HG03565 (cell line): ENCODE measurements around the gene C11orf52.
A peak's percentile ranks its signal among the peaks of the same experiment; 100 is the strongest.

Source experiments
- ATAC-seq: cut with Tn5 transposase; IDR thresholded peaks from one replicate; pipeline ENCODE4 v1.9.1; 2021; ENCODE audit warnings: mild to moderate bottlenecking, moderate library complexity; ENCODE audit not compliant: unreplicated experiment

C11orf52 gene

DNA sequence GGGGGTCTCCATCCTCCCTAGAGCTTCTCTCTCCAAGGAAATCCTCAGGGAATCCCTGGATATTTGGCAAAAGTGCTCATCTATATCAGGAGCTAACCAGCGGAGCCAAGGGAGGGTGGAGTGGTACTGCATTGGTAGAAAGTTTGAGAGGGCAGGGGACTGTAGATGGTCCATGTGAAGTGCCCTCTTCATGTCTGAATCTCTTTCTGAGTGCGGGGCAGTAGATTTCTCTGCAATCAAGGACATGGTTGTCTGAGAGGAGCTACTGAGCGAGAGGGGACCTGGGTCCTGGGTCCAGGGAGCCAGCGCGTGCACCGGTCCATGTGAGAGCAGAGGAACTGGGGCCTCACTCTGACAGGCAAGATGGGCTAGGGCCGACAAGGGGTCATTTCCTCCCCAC, 19.1 kb downstream of the C11orf52 start:
- no peak for ATAC-seq

DNA sequence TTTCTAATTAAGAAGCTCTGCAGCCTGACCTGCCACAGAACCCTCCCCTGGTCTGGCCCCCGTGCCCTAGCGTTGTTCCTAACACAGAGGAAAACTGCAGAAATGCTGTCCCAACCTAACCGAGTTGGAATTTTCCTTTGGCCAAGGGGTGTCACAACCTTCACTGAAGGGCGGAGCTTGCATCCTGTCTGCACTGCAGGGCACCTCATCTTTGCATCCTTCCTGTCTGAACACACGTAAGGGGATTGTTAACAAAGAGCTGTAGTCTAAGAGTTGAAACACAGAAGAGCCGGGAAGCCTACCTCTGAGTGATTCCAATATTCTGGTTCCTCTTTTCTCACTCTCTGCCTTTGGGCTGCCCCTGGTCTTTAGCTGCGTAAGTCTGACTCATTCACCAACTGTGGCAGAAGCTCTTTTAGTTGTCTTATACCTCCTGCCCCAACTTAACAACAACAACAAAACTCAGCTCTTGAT, 20.0 kb downstream of the C11orf52 start:
- peak; percentile 88 for ATAC-seq

DNA sequence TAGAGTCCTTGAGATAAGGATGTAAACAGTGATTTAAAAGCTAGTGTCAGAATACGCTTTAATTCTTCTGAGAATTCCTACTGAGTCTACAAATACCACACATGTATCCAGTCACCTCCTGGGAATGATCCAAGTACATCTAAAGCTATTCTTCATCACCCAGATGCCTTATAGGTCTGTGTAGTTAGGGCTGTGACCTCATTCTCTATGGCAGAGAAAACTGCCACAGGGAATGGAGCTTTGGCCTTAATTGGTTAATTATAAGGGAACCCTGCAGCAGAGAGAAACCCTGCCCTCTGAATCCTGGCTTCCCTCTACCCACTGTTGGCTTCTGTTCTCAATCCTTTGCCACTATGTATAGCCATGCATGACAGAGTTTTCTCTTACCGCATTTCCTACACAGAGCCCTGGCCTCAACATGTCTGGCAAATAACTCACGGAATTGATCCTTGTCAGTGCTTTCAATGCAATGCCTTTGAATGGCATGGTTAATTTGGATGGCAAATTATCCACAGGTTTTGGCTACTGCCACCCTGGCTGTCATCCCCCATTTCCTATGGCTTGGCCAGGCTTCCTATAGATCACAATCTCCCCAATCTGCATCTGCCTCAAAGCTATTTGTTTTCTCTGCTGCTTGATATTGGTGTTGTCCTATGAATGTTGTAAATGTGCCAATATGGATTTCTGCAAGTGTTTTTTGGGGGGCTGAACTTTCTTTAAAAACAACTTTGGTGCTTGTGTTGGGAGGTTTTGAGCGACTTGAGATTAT, 21.3 kb downstream of the C11orf52 start:
- ATAC-seq: no peak

DNA sequence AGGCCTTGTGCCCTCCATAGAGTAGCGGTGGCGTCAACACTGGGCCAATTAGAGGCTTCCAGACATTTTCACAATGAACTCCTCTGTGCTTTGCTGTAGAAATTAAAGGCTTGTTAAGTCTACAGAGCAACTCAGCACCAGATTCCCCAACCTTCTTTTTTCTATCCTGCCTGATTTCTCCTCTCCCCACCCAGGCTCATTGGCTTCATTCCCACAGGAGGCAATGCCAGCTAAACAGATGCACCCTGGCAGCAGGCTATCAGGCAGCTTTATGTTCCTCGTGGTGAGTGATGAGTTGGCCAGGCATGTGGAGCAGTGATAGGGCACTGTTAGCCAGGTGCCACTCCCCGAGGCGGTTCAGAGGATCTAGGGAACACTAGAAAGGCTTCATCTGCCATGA, 23.2 kb downstream of the C11orf52 start:
- no peak for ATAC-seq

DNA sequence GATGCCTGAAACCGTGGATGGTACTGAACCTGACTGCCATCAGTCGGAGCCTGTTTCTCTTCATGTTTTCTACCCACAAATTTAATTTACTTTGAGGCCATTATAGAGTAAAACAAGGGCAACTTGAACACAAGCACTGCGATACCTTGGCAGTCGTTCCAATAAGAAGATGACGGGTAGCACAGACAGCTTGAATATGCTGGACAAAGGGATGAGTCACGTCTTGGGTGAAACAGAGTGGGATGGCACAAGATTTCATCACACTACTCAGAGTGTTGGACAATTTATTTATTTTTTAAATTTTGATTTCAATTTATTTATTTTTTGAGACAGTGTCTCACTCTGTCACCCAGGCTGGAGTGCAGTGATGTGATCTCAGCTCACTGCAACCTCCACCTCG, 24.1 kb downstream of the C11orf52 start:
- no peak for ATAC-seq

DNA sequence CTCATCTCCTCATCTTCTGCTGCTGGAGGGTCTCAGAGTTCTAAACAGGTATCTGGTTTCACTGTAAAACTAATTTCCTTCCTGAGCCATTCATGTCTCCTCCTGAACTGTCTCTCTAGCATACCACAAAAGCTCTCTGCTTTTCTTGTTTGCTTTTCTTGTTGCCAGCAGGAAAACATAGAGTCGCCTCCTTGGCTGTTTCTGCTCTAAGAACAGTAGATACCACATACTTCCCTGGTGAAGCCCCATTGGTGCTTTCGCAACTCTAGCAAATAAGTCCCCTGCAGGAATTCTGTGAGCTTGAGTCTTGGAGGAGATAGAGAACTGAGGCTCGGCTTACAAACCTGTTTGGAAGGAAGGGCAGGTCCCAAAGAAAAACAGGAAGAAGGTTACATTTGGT, 25.4 kb downstream of the C11orf52 start:
- ATAC-seq: no peak

DNA sequence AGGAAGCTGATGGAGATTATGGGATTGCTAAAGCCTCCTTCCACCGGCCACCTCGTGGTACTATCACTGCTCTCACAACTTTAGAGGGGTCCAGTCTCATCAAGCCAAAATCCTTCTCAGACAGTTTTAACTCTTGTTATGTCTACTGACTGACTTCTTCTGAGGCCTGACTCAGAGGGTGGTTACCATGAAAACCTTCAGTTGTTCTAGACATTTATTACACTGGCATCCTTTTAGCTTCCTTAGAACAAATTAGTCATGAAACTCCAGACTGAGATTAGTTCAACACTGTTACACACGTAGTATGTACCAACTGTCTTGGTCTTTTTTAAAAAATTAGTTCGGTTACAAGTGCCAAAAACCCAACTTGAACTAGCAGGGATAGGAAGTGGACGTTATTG, 25.9 kb downstream of the C11orf52 start:
- no peak for ATAC-seq

DNA sequence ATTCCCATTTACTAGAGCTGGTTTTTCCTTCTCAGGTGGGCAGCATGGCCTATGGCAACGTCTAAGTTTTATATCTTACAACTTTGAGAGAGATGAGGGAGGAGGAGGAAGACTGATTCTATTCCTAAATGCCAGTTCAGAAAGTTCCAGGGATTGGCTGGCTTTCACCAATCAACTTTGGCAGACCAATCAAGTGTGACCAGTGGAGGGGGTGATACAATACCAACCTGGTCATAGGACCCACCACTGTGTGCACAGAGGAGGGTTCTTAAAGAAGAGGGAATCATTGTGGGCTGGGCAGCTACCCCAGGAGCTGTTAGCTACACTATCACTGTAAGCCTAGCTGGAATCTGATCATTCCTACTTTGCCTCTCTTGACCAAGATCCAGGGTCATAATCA, 26.5 kb downstream of the C11orf52 start:
- no peak for ATAC-seq

DNA sequence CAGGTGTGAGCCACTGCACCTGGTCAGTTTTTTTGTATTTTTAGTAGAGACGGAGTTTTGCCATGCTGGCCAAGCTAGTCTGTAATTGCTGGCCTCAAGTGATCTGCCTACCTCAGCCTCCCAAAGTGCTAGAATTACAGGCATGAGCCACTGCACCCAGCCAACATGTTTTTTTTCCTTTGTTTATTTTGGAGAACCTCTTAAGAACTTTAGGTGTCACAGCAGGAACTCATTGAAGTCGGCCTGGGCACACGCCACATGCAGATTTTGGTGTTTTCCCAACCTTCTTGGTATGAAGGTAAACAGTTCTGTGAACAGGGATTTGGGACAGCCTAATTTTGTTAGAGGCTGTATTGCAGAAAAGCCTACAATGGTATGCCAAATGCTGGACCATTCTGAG, 27.8 kb downstream of the C11orf52 start:
- ATAC-seq: no peak

DNA sequence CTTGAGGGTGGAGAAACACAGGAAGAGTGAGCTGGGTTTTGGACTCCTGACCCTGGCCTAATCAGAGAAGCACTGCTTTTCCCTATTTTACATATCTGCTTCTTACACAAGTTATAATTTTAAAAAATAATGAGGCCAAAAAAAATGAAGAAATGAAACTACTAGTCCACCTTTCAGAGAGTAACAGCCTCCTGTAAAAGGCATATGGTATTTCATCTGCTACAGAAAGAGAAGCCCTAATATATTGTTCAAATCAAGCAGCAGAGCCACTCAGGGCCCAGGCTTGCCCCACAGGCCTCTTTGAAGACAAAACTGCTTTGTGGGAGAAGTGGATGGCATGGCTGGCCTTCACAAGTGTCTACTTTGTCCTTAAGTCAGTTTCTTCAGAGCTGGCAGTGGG, 28.4 kb downstream of the C11orf52 start:
- no peak for ATAC-seq

DNA sequence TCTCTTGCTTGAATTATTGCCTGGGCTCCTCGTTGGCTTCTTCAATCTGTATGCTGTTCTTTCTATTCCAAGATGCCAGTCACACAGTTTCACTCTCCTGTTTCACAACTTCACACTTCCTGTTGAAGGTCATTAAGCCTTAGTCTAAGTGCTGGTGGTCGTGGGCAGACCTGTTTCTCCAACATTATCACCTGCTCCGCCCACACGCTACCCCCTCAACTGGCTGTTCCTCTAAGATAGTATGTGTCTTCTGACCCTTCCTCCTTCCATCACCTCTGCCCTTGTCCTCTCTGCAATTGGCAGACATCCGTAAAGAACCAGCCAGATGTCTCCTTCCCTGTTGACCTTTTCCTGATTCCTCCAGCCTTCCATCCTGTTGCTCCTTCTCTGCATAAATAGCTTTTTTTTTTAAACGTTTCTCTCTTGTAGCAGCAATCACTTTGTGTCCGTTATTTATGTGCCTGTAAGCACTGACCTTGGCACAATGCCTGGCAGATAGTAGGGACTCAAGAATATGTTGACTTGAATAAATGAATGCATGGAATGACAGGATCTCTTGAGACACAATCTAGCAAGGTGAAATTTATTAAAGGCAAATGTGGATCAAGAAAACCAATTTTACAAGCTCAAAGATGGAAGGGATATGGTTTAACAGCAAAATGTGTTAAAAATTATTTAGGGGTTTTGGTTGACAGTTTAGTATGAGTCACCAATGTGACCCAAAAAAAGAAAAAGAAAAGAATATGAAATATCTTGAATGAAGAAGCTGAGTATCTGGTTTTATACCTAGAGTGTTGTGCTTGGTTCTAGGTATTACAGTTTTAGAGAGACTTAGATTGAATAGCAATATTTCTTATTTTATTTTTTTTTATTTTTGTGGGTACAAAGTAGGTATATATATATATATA, 31.1 kb downstream of the C11orf52 start:
- ATAC-seq: no peak

DNA sequence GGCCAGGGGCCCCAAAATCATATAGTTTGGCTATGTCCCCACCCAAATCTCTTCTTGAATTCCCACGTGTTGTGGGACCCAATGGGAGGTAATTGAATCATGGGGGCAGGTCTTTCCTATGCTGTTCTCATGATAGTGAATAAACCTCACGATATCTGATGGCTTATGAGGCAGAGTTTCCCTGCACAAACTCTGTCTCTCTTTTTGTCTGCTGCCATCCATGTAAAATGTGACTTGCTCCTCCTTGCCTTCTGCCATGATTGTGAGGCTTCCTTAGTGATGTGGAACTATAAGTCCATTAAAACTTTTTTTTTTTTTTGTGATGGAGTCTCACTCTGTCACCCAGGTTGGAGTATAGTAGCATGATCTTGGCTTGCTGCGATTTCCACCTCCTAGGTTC, 32.9 kb downstream of the C11orf52 start:
- ATAC-seq: no peak

DNA sequence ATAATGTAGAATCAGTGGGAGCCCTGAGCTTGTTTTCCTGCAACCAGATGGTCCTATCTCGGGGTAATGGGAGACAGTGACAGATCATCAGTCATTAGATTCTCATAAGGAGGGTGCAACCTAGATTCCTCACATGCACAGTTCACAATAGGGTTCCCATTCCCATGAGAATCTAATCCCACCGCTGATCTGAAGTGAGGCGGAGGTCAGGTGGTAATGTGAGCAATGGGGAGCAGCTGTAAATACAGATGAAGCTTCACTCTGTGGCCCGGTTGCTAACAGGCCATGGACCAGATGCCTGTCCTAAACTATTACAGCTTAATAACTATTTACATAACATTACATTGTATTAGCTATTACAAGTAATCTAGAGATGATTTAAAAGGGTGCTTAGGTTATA, 35.4 kb downstream of the C11orf52 start:
- no peak for ATAC-seq

DNA sequence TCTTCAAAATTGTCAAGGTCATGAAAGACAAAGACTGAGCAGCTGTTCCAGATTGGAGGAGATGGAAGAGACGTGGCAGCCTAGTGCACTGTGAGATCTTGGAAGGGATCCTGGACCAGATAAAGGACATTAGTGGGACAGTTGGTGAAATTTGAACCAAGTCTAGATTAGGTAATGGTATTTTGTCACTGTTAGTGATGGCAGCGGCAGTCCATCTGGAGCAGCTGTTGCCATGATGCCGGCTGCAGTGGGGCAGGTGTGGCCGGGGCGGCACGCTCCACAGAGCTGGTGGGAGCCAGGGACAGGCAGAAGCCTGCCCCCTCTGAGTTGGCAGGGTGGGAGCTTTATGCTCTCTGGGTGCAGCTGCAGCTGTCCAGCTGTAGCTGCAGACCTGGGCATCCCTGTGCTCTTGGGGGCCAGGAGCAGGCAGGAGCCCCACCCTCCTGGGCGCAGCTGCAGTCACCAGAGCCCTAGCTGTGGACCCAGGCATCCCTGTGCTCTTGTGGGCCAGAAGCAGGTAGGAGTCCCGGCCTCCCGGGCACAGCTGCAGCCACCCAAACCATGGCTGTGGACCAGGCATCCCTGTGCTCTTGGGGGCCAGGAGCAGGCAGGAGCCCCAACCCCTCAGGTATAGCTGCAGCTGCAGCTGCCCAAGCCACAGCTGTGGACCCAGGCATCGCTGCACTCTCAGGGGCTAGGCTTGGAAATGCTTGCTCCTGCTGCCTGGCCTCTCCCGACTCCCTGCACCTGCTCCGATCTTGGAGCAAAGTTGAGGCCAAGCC, 39.1 kb downstream of the C11orf52 start:
- ATAC-seq: no peak

DNA sequence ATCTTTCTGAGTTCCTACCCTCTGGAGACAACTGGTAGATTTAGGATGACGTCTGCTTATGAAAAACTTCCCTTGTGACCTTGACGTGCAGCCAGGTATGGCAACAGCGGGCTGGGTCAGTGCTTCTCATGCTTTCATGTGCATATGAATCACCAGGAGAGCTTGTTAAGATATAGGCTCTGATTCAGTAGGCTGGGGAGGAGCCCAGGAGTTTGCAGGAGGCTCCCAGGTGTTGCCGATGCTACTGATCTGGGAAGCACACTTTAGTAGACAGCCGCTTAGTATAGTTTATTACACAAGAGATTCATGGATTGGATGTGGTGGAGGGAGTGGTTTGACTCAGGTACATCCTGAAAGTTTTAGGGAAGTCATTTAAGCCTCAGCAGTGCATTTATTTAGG, 42.2 kb downstream of the C11orf52 start:
- ATAC-seq: no peak

DNA sequence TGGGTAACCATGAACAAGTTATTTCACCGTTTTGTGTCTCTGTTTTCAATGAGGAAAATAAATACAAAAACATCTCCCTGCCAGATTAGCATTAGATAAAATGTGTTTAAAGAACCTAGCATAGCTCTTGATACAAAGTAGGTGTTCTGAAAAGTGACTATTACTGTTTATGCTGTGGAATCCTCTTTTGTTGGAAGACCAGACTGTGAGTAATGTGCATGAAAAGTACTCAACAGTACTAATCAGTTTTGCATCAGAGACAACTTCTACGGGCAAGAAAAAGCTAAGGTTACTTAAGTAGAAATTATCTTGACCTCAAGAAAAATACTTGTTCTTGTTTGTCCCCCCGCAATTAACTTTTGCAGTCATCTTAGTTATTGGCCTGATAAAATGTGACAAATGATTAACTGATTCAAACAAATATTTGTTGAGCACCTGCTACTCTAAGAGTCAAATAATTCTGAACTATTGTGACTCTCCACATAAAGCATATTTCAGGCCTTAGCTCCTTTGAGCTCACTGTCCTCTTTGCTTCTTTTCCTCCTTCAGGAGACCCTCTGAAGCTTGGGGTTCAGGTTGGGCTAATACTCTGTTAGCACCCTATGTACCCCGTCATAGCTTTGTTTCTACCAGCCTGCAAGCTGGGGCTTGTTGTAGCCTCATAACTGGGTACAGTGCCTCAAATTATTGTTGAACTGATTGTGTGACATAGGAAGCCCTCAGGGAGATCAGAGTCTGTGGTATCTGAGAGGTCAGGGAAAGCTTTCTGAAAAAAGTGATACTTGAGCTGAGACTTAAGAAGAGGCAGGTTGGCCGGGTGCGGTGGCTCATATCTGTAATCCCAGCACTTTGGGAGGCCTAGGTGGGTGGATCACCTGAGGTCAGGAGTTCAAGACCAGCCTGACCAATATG, 42.9 kb downstream of the C11orf52 start:
- no peak for ATAC-seq

DNA sequence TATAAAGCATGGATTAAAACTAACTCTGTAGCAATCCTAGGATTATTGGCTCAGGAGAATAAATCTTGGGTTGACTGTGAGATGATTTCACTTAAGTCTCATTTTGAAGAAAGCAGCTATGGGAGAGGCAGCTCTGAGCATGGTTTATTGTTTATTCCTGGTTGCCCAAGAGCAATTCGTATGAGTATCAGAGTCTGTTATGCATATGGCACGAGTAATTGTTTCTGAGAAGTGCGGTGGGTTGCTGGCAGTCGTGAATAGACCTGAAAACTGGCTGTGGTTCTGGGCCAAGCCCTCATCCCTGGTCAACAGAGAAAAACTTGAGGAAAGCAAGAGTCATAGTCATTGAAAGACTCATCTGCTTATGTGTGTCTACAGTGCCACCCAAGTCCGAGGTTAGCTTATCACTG, 45.2 kb downstream of the C11orf52 start:
- ATAC-seq: no peak

DNA sequence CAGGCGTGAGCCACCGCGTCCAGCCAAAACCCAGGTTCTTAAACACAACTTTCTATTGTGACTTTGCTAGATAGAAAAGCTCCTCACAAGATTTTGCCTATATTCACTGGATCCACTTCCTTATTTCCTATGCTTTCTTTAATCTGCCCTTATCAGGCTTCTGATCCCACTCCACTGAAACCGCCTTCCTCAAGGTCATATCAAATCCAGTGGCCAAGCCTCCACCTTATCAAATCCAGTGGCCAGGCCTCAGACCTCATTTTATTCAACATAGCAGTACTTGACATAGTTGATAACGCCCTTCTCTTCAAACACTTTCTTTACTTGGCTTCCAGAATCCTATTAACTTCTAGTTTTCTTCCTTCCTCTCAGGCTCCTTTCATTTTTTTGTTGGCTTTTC, 48.0 kb downstream of the C11orf52 start:
- ATAC-seq: no peak

DNA sequence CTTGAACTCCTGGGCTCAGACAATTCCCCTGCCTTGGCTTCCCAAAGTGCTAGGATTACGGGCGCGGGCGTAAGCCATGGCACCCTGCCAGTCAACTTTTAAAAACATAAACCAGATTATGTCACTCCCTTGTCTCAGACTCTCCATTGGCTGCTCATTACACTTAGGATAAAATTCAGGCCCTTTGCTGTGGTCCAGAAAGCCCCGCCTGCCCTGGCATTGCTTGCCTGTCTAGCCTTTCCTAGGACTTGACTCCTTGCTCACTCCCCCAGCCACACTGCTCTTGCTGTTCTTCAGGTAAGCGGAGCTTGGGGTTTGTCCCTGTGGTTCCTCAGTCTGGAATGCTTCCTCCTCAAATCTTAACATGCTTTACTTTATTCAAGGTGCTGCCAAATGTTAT, 48.9 kb downstream of the C11orf52 start:
- ATAC-seq: no peak

DNA sequence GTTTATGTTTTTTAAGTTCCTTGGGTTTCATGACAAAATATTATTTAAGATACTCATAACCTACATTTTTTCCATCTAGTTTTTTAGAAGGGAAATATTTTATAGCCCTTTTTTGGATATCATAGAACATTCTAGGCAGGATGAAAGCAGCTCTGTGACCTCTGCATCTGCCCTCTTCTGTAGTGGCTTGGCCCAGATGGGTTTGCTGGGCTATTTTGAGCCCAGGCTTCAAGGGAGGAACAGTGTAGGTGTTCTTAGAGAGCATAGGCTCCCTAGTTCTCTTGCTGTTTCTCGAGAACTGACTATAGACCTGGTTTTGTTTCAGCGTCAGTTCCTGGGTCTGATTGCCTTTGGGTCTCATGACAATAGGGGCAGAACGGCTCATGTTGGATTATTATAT, 50.6 kb downstream of the C11orf52 start:
- no peak for ATAC-seq
